Measurements from ENCODE around the gene CXCL5.

DNA sequence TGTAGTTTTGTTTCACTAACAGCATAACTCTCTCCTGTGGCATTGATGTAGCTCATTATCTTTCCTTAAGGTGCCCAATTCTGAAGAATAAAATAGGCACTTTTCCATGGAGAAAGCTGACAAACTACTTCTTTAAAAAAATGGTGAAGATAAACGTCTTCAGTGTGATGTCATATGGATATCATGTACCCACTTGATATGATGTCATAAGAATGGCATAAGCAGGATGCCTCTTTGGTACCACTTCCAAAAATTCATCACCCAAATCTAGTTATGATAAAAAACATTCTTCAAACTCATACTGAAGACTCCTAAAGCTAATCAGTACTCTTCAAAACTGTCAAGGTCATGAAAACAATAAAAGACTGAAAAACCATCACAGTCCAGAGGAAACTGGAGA lies 42.9 kb upstream of the CXCL5 start:
- TF ChIP-seq POLR2A (IDR thresholded peaks at IDR 0.05; ENCODE audit: low read depth, low read length) (no peak), SPI1 (IDR thresholded peaks at IDR 0.05; ENCODE audit: low read depth, low read length) (no peak), POLR2AphosphoS5 (IDR thresholded peaks at IDR 0.05; ENCODE audit: low read depth, low read length) (no peak)
